ENCODE results near the gene RGS12.

The RGS12 gene

DNA sequence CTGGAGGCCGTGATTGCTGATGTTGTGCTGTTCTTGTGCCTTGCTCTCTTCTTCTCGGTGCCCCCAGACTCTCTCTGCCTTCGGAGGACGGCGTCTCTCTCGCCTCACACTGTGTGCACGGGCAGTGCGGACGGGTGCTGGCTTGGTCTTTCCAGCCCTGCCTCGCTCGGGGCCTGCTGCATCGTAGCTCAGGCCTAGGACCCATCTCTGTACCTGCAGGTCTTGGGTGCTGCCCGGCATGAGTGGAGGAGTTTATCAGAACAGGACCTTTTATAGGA is 18.2 kb downstream of the RGS12 start:
- no peak for DNase-seq (ENCODE audit: low read depth in 2 of 2)

DNA sequence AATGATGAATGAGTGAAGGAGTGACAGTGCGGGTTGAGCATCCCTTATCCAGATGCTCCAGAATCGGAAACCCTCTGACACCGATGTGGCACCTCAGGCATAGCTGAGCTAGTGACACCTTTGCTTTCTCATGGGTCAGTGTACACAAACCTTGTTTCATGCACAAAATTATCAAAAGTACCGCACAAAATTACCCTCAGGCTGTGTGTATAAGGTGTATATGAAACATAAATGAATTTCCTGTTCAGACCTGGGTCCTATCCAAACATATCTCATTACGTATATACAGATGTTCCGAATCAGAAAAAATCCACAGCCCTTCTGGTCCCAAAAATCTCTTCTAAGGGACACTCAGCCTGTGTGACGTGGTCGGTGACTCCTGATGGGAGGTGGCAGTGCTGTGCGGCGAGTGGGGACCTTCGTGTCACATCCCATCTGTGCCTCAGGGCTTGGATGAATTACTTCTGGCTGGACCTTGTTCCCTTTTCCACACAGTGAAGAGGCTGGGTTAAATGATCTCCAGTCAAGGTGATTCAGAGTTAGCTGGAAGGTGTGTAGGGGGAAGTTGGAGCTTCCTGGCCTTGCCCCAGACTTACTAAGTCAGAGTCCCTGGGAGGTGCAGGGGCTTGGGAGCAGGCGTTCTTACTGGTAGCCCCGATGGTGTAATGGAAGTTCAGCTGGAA is 18.8 kb downstream of the RGS12 start:
- no peak for DNase-seq (ENCODE audit: low read depth in 2 of 2)

DNA sequence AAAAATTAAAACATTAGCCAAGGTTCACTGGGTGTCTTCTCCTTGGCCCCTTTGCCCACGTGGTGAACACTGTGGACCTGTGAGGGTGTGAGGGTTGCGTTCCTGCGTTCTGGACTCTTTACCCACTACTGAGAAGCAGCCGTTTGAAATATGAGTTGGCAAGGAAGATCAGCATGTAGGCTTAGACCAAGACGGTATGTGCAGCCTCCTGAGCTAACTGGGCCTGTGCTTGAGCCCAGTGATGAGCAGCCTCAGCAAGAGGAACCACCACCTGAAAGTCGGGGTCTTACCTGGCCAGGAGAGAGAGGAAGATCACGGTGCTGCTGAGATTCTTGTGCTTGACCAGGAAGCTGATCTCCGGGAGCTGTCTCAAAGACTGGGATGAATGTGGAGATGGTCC is 19.5 kb downstream of the RGS12 start:
- DNase-seq (ENCODE audit: low read depth in 2 of 2) = no peak

DNA sequence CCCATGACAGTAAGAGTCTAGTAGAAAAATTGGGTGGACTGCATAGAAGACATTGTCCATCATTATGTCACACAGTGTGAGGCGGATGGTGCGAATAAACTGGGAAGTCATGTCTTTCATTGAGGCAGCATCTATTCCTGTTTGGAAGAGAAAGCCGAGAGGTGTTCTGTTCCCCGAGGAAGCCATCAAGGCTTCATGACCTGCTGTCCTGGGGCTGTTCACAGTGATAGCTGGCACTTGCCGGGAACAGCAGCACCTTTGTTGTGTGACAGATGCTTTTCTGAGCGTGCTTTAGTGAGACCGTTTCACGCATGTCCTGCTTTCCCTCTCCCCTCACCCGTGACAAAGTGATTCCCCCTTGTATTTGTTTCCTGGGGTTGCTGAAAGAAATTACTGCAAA is 20.3 kb downstream of the RGS12 start:
- DNase-seq (ENCODE audit: low read depth in 2 of 2) = no peak

GRCh38 chr4:3313556-3314228 is 20.9 kb downstream of the RGS12 start:
- no peak for DNase-seq (ENCODE audit: low read depth in 2 of 2)

GRCh38 chr4:3314706-3315260 is 22.0 kb downstream of the RGS12 start:
- DNase-seq (ENCODE audit: low read depth in 2 of 2) = no peak

DNA sequence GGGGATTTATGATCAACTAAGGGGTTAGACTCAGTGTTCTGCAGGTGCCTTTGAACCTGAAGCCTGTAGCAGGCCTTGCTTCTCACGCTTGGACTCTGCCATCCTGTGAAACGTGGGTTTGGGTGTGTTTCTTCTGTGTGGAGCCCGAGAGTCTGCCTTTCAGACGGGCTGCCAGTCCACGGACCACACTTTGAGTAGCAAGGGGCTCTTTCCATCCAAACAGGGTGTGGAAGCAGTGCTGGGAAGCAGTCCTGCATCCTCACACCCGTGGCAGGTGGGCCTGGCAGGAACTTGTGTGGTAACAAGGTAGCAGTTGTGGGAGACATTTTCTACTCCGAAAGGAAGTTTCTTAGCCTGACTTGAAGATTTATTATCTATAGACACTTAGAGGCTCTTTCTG is 22.7 kb downstream of the RGS12 start:
- no peak for DNase-seq (ENCODE audit: low read depth in 2 of 2)

DNA sequence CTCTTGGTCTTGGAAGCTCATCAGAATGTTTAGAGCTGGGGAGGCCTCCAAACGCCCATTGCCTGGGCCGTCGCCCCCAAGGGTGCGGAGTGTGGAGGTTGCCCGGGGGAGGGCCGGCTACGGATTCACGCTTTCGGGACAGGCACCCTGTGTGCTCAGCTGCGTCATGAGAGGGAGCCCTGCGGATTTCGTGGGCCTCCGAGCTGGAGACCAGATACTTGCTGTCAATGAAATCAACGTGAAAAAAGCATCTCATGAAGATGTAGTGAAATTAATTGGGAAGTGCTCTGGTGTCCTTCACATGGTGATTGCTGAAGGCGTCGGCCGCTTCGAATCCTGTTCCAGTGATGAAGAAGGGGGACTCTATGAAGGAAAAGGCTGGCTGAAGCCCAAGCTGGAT is 23.3 kb downstream of the RGS12 start:
- DNase-seq (ENCODE audit: low read depth in 2 of 2) = no peak

DNA sequence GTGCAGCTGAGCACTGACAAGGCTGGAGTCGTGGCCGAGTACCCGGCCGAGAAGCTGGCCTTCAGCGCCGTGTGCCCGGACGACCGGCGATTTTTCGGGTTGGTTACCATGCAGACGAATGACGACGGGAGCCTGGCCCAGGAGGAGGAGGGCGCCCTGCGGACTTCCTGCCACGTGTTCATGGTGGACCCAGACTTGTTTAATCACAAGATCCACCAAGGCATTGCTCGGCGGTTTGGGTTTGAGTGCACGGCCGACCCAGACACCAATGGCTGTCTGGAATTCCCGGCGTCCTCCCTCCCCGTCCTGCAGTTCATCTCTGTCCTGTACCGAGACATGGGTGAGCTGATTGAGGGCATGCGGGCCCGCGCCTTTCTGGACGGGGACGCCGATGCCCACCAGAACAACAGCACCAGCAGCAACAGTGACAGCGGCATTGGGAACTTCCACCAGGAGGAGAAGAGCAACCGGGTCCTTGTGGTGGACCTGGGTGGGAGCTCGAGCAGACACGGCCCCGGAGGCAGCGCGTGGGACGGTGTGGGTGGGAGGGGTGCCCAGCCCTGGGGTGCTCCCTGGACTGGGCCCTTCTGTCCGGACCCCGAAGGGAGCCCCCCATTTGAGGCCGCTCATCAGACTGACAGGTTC is 24.3 kb downstream of the RGS12 start:
- no peak for DNase-seq (ENCODE audit: low read depth in 2 of 2)

- no peak for DNase-seq (ENCODE audit: low read depth in 2 of 2)
Measured at GRCh38 chr4:3317656-3318211, 24.9 kb downstream of the RGS12 start.

GRCh38 chr4:3318561-3319021 is 25.8 kb downstream of the RGS12 start:
- DNase-seq (ENCODE audit: low read depth in 2 of 2) = no peak

DNA sequence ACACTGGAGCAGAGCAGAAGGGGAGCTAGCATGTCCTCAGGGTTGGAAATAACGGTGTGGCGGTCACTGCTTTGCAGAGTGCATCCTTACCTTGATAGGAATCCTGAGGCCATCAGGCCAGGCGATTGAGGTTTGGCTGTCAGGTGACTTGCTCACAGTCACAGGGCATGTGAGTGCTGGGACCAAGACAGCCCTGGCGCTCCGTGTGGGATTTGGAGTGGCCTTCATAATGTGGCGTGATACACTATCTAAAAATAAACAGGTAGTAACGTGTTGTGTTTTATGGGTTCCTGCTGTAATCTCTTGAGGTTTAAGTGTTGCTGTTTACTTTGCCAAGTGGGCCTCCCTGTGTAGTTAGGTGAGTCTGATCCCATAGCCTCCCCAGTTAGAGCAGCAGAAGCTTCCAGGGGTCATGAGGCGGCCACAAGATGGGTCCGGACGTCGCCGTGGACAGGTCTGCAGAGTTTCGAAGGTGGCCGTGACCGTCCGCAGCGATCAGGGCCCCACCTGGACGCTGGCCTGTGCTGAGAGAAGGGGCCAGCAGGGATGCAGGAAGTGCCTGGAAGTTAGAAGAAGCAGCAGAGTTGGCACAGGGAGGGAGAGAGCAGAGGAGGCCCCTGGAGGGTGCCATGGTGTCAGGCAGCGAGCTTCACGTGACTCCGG is 27.7 kb downstream of the RGS12 start:
- DNase-seq (ENCODE audit: low read depth in 2 of 2) = no peak

DNA sequence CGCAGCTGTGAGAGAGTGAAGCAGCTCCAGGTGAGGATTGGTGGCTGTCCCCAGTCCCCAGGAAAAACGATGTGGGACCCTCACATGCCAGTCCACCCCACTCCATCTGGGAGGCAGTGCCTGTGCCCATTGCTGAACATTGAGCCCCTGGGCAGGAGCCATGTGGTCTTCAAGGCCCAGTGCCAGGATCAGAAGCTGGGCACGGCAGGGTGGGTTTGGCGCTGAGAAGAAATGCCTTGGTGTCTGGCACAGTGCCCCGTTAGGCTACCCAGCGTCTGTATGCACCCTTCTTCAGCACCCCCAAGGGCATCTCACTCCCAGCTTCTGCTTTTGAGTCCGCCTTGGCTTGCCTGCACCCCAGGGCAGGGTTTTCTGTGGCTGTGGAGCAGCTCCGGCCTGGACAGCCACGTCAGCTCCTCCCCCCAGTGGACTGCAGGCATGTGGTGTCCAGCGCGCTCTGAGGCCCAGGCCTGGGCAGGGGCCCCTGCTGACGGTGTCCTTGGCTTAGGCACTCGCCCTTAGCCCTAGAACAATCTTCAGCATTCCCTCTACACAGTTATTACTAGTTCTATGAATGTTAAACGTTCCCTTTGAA is 28.6 kb downstream of the RGS12 start:
- DNase-seq (ENCODE audit: low read depth in 2 of 2) = no peak

DNA sequence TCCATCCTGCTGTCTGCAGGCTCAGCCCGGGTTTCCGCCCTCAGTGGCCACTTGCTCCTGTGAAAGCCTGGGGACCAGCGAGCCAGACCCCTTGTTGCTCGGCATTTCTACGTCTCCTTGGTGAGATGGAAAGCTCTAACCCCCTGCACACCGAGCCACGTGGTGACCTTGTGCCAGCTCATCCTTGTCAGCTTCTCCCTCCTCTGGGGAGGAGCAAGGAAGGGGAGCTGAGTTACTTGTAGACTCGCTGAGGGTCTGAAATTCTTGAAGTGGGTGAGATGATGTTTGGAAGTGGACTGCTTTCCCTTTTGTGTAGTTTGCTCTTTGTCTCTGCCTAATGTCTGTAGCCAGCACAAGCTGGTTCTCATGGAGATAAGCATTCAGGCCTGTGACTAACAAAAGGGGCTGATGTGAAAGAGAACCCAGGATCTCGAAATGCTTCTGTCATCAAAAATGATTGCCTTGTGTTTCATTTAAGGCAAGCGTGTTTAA is 29.3 kb downstream of the RGS12 start:
- no peak for DNase-seq (ENCODE audit: low read depth in 2 of 2)

DNA sequence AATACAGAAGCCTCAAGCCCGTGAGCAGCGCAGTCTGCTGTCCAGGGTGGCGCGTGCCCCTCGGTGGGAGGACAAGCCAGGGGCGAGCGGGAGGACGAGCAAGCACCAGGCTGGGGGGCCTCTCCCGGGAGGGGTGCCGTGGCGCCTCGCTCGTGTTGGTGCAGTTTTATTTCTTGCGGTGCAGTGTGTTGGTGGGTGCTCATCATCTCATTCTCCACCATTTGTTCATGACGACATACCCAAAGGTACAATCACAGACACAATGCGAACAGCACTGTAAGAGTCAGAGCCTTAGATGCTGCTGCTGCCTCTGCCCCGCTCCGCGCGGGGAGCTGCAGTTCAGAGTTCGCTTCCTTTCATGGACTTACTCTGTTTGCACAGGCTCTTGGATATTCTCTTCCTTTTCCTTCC is 30.3 kb downstream of the RGS12 start:
- DNase-seq (ENCODE audit: low read depth in 2 of 2) = no peak

DNA sequence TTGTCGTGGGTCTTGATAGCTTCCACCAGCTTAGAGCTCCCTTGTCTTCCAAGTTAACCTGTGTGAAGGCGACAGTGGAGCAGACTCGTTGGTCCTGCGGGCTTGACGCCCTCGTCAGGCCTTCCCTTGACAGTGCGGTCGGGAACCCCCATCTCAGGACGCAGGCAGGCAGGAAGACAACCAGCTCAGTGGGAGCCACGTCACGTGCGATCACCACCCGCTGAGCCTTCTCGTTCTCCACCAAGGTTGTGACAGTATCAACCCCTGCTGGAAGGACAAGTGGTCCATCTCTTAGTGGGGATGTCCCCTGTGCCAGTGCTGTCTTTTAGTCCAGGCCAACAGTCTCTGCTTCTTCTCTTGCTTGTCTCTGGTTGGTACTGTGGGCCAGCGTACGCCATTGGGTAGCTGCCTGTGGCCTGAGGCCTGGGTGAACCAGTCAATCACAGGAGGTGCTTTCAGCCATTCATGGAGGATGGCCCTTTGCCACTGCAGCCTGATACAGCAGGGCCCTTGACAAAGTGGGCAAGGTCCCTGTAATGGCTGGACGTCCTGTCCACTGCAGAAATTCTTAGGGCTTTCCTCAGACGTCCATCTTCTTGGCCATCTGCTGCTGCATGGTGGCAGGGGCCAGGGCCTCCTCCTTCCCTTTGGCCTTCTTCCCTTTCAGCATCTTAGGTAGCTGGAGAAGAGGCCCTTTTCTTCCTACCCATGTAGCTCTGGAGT is 31.4 kb downstream of the RGS12 start:
- DNase-seq (ENCODE audit: low read depth in 2 of 2) = no peak

DNA sequence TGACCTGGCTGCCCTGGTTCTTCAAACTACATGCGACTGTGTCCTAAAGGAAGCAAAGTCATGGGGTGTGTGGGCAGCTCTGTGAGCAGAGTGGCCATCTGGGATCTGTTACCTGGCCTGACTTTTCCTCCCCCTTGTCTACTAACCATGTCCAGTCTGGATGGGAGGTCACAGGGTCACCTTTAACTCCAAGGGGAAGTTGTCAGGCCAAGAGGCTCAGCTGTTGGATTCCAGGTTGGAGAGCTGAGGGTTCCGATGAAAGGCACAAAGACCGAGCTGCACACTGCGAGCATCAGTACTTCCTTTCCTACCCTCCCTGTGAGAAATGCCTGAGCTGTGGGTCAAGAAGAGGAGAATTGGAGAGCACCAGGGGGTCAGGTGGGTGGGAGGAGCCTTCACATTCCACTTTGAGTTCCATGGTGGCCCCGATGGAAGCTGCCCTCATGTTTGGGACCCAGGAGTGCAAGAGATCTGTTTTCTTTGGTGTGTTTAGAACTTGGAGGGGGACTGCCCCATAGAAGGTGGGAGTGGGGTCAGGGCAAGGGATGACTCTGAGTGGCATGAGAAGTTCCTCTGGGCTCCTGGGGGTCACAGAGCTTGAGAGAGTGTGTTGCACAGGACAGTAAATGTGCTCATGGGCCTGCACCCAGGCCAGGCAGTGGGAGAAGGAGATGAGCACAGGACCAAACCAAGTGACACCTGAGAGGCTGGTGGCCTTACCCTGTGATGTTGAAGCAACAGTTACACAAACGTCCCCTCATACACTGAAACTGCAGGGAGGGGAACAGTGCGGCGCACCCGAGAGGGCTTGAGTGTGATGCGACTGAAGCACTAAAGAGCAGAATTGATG is 36.2 kb downstream of the RGS12 start:
- DNase-seq (ENCODE audit: low read depth in 2 of 2) = no peak

- DNase-seq (ENCODE audit: low read depth in 2 of 2) = no peak
Measured at GRCh38 chr4:3329887-3330286, 37.1 kb downstream of the RGS12 start.

DNA sequence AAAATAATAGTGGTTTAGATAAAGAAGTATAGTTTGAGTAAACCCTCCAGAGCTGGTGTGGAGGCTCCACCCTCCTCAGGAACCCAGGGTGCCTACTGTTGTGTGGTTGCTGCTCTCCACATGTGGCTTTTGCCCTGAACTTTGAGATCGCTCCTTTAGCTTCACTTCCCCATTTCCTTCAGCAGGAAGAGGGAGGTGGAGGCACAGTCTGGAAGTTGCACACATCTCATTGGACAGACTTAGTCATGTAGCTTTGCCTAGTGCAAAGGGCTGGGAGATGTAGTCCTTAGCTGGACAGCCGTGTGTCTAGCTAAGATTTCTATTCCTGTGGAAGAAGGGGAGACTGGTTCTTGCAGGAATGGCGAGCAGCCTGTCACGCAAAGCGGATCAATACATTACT is 37.9 kb downstream of the RGS12 start:
- no peak for DNase-seq (ENCODE audit: low read depth in 2 of 2)
